Raji (cell line): ENCODE data around the gene HLA-DPB1.

Experiments
- POLR2A ChIP-seq: IDR thresholded peaks from 2 replicates; pipeline ENCODE4 v1.6.1; 2011; ENCODE audit warnings: low read depth, low read length, control low read depth; ENCODE audit not compliant: insufficient read depth

Gene HLA-DPB1

DNA sequence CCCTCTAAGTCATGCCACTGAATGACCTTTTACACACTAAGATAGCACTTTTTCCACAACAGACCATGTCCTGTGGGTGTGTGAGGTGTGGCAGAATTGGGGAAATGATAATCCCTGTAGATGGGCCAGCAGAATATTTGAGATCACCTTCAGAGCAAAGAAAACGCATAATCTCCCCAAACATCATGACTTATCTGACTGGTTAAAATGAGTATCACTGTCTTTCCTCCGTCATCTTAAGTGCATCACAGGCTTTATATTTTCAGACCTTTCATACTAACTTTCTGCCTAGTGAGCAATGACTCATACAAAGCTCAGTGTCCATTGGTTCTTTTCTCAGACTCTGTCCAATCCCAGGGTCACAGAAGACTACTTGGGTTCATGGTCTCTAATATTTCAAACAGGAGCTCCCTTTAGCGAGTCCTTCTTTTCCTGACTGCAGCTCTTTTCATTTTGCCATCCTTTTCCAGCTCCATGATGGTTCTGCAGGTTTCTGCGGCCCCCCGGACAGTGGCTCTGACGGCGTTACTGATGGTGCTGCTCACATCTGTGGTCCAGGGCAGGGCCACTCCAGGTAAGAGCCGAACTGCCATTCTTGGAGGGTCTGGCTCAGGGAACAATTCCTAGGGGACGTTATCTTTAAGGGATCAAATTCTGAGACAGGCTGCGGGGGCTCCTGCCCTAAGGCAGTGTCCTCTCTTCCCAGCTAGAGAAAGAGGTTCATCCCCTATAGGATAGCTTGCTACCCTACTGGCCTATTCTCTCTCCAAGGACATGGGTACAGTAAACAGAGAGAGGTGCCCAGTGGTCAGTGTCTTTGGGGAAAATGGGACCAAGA, at the start of gene HLA-DPB1:
TSS of gene HLA-DPB1 (plus strand) at position 423 of the 838 bp plus-strand sequence. CDS start at position 475, 52 bp downstream.
- TF ChIP-seq POLR2A: peak; percentile 63

DNA sequence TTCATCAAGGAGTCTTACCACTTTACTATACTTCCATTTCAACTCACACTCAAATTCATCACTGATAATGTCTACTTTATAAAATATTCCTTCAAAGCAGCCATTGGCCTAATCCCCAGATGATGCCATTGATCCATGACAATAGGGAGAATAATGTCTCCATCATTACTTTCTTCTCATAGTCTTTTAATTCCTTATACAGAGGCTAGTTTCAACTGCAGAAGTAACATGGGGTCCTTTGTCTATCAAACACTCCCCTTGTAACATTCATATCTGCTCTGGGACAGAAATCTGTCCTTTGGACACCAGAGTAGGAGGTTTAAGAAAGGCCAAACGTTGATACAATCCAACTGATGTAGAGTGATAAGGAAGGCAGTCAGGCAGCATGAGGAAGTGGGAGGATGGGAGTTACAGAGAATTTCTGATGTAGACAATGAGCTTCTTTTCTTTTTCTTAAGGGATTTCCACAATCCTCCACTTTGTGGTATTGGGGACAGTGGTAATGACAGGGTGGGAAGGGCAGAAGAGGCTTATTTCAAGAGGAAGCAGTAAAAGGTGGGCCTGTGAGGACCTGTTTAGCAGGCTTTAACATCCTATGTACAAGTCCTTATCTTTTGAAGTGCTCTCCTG, 47.5 kb upstream of the HLA-DPB1 start:
- peak; percentile 5; the same call in 1 of the 2 replicates for TF ChIP-seq POLR2A

DNA sequence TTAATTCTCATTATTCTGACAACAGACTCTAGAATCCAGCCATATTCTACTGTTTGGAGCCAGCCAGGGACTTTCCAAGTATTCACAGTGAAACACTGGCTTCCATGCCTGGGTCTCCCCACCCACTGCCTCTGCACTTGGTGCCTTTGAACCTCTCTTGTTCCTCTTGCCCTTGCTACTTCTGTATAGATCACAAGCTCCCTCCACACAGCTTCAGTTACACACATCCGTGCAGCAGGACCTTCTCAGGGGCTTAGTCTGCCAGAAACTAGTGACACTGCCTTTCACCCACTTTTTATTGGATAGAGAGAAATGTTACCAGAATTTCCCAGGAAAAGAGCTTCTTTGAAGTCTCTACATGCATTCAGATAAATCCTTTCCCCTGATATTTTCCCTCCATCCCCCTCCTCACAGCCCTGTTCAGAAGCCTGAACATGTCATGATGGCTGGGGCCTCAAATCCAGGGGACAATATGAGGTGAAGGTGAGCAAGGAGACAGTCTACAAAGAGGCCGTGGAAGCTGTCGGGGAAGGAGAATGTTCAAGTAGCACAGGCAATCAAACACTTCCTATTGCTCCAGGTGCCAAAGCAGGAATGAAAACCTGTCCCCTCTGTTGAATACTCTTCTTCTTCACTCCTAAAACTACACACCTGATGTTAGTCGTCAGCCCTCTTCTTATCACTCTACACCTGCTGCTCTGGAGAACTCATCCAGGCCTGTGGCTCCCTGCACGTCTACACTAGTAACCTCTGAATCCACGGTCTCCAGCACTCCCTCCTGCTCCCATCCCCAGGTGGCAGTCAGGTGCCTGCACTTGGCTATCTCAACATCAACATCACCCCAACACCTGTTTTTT, 46.2 kb upstream of the HLA-DPB1 start:
- peak; percentile 45; the same call in 1 of the 2 replicates for TF ChIP-seq POLR2A

DNA sequence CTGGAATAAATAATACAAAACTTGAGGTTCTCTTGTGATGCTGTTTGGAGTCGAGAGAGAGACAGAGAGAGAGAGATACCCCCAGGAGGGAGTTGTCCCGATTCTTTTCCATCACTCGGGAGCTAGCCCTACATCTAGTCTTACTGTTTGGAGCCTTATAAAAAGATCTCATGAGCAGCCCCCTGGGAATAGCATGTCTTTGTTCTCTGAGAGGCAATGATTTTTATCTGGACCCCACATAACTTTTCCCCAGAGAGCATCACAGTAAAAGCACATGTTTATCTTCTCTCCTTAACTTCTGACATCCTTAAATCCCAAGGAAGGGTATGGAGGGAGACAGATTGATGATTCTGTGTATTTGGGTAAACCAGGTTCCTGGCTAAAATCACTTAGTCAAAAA, 45.5 kb upstream of the HLA-DPB1 start:
- TF ChIP-seq POLR2A: no peak

DNA sequence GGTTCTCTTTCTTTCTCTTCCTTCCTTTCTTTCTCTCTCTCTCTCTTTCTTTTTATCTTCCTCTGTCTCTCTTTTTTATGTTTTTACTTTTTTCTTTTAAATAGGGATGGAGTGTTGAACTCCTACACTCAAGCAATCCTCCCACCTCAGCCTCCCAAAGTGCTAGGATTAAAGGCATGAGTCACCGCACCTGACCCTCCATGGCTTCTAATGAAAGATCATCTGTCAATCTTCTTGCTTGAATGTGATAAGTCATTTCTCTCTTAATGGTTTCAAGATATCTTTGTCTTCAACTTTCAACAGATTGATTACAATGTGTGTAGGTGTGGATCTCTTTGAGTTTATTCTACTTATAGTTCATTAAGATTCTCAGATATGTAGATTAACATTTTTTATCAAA, 41.2 kb upstream of the HLA-DPB1 start:
- TF ChIP-seq POLR2A: no peak

DNA sequence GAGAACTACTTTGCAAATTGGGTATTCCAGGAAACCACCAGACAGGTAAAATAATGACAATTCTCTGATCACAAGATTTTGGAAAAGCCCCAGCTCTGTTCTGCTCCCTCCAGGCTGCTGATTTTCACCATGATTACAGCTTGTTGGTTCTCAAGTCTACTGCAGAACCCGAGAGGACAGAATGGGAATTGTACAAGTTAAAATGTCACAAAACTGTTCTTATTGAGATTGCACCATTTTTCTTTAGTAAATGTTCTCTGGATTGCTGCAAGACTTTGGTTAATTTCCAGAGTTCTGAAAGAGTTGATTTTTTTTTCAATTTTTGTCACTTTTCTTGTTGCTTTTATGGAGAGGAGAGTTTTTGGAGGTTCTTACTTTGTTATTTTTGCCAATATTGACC, 39.3 kb upstream of the HLA-DPB1 start:
- TF ChIP-seq POLR2A: no peak

DNA sequence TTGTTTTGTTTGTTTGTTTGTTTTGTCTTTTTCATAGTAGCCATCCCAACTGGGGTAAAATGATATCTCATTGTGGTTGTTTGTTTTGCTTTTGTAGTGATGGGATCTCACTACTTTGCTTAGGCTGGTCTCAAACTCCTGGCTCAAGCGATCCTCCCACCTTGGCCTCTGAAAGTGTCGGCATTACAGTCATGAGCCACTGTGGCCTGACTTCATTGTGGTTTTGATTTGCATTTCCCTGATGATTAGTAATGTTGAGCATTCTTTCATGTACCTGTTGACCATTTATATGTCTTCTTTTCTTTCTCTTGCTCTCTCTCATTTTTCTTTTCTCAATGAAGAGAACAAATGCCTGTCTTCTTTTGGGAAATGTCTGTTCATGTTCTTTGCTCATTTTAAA, 35.6 kb upstream of the HLA-DPB1 start:
- no peak for TF ChIP-seq POLR2A

DNA sequence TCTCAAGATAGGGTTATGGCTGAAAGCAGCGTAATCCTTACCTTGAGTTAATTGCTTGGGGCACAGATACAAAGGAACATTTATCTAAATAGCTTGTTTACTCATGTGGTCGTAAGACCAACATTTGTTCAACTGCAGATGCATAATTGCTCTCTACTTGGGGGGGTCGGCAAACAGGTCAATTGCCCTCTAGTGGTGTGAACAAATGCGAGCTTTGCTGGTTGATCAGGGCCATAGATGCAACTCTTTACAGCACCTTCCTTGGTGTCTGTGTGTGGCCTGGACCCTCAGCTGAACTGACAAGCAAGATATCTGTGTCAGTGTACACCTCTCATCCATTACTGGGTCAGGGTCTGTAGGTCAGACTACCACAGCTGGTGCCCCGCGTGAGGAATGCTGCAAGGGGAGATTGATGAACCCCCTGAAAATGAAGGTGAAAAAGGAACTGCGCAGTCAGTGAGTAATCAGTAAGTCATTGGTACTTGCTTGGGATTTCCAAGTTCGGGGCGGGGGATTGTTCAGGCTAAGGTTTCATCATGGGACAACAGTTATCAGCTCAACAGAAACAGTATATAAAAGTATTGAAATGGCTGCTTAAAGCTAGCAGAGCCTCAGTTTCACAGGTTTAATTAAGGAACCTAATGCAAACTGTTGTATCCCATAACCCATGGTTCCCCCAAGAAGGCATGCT, 26.3 kb upstream of the HLA-DPB1 start:
- no peak for TF ChIP-seq POLR2A

DNA sequence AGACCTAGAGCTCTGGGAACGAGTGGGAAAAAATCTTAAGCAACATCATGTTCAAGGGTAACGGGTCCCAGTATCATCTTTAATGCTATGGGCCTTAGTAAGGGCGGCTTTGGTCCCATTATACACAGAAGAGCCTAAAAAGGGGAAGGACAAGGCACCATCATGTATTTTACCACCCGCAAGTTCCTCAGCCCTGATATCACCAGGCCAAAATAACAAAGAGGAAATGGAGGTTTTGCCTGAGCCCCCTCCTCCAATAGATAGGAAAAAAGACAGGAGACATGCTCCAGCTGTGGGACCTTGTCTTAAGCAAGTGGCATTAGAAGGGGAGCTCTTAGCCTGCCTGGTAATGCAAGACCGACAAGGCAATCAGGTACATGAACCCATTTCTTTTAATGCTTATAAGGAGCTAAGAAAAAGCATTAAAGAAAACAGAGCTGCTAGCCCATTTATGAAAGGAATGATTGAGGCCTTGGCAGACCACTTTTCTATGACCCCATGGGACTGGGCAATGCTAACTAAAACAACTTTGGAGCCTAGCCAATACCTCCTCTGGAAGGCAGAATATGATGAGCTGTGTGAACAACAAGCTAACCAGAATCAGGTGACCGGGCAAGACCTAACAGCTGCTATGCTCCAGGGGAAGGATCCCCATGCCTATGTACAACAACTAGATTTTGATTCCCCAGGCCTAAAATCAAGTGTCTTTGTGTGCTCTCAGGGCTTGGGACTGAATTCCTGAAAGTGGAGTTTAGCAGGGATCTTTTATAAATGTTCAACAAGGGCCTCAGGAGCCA, 25.6 kb upstream of the HLA-DPB1 start:
- no peak for TF ChIP-seq POLR2A

DNA sequence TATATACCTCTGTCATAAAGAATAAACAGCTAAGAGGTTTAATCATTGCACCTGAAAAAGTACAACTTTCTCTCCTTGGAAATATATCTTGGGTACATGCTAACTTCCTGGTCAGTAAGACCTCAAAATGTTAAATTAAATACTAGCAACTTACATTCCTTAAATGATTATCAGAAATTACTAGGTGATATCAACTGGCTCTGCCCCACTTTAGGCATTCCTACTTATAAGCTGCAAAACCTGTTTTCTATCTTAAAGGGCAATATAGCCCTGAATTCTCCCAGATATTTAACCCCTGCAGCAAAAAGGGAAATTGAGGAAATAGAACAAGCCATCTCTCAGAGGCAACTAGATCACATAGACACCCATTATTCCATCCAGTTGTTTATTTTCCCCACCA, 23.2 kb upstream of the HLA-DPB1 start:
- TF ChIP-seq POLR2A: no peak

DNA sequence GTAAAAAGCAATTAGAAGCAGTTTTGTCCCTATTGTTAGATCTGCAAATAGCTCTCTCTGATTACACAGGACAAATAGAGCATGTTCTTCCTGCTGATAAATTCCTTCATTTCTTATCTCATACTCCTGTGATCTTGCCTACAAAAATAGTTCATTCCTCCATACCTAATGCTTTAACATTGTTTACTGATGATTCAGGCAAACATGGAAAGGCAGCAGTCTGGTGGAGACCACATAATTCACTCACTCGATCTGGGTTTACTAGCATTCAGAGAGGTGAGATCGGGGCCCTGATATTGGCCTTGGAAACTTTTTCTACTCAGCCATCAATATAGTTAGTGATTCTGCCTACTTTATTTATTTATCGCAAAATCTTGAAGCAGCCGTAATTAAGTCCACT, 22.6 kb upstream of the HLA-DPB1 start:
- no peak for TF ChIP-seq POLR2A

DNA sequence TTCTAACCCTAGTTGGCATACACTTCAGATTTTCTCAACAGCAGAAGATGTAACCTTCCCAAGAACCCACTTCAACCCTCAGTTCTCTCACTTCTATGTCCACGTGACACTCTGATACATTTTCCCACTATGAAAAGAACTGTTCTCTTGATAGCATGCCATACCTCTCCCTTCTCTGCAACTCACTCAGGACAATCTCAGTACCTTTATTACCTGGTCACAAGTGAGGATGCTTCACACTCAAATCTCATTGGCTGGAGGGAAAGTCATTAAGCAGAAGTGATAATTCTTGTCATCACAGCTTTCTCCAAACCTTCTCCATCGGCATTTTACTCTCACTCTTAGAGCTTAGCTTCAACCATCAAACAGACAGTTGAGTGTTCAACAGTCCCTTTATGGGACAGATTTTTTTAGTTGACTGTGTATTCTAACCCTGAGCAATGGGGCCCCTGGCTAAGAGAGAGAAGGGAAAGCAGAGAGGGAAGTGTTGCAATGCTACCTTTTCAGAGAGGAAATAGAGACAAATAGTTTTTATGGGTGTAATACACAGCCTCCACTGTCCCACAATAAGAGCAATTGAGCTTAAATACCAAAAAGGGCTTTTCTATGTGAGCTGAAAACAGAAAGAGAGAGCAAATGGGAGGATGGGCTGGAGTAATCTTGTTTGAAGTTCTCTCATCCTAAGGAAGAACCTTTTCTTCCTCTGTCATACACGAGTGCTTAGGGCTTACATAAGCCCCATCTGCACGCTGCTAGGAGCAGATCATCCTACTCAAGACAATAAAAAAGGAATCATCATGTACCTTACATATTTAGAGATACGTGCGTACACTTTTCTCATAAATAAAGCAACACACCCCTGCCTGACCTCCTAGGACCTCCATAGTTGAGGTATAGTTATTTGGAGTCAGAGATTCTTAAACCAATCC, 18.3 kb upstream of the HLA-DPB1 start:
- TF ChIP-seq POLR2A: 0 out of 2 replicates have a peak, but pooled peaks have one; percentile 34

DNA sequence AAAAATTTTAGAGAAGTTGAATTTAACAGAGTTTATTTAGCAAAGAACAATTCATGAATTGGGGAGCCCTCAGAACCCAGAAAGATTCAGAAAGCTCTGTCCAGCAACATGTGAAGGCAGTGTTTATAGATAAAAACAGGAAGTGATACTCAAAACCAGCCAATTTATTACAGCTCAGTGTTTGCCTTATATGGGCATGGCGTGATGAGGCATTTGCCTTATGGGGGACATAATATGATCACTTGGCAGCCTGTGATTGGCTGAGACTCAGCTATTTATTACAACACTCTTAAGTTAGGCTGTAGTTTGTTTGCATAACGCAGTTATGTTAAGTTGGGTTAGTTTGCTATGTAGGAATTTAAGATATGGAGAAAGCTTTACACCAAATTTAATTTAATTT, 13.8 kb upstream of the HLA-DPB1 start:
- no peak for TF ChIP-seq POLR2A
